Hematopoietic multipotent progenitor cell treated with erythropoietin and hydrocortisone succinate and interleukin-3 and kit ligand, for 17 days (in vitro differentiated cells): ENCODE results near the gene GNL3.
"Not testable (repeated sequence)": the region's sequence is repeated elsewhere in the genome, so short reads cannot be mapped to it uniquely, and the experiment has no call there.

Source experiments
- DNase-seq: peaks from one replicate; pipeline ENCODE4 v3.0.0-alpha.2; 2015; ENCODE audit warnings: low spot score

The GNL3 gene

DNA sequence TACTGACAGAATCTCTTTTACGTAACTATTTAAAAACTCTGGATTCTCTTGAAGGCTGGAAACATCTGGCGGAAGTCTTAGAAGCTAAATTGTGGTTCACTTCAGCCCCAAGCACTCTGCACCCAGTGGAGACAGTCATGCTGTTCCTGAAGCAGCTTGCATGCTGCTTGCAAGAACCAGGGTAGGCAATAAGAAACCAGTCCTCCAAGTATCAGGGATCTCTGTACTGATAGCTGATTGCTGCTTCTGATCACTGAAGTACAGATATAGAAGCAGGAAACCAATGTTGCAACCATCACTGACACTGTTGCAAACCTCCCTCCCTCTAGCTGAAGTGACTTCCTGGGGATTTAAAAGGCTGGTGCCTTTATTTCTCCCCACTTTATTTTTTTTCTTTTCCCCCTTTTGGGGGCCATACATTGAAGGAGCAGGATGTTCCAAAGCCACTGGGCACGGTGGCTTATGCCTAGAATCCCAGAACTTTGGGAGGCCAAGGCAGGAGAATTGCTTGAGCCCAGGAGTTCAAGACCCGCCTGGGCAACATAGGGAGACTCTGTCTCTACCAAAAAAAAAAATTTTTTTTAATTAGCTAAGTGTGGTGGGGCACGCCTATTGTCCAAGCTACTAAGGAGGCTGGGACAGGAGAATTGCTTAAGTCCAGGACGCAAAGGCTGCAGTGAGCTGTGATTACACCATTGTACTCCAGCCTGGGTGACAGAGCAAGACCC is 35.3 kb downstream of the GNL3 start:
- DNase-seq = no peak

DNA sequence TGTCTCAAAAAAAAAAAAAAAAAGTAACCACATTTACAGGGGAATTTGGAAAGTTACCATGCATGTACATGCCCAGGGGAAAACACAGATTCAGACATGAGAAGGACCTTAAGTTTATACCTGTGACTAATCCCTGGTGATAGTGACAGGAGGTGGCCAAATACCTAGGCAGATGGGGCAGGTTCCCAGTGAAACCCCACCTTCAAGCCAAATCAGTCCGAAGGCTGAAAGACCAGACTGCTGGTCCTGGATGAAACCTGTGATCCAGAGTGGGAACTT is 35.8 kb downstream of the GNL3 start:
- DNase-seq = no peak

DNA sequence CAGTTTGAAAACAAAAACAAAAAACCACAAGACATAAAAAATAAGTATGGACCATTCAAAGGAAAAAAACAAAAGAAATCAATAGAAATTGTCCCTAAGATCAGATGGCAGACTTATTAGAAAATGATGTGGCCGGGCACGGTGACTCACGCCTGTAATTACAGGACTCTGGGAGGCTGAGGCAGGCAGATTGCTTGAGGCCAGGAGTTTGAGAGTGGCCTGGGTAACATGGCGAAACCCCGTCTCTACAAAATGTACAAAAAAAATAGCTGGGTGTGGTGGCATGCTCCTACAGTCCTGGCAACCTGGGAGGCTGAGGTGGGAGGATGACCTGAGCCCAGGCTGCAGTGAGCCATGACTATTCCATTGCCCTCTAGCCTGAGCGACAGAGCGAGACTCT is 36.7 kb downstream of the GNL3 start:
- DNase-seq = no peak

DNA sequence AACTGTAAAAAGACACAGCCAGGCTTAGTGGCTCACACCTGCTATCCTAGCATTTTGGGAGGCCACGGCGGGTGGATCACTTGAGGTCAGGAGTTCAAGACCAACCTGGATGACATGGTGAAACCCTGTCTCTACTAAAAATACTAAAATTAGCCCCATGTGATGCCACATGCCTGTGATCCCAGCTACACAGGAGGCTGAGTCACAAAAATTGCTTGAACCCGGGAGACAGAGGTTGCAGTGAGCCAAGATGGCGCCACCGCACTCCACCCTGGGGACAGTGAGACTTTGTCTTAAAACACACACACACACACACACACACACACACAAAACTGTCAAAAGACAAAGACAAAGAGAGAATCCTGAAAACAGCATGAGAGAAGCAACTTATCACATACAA is 38.1 kb downstream of the GNL3 start:
- DNase-seq = no peak

DNA sequence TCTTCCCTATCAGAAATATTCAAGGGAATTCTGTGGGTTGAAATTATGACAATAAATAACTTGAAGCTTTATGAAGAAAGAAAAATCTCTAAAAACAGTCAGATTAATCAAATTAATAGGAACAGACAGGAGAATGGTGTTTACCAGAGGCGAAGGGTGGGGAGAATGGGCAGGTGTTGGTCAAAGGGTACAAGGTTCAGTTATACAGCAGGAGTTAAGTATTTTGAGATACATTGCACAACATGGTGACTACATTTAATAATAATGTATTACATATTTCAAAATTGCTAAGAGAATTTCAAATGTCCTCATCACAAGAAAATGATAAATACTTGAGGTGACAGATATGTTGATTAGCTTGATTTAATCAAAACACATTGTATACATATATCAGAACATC is 38.7 kb downstream of the GNL3 start:
- no peak for DNase-seq

DNA sequence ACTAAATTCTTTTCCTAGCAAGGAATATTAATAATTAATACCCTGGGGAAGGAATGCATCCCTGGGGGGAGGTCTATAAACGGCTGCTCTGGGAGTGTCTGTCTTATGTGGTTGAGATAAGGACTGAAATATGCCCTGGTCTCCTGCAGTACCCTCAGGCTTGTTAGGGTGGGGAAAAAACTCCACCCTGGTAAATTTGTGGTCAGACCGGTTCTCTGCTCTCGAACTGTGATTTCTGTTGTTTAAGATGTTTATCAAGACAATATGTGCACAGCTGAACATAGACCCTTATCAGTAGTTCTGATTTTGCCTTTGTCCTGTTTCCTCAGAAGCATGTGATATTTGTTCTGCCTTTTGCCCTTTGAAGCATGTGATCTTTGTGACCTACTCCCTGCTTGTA is 42.9 kb downstream of the GNL3 start:
- not testable (repeated sequence) for DNase-seq

DNA sequence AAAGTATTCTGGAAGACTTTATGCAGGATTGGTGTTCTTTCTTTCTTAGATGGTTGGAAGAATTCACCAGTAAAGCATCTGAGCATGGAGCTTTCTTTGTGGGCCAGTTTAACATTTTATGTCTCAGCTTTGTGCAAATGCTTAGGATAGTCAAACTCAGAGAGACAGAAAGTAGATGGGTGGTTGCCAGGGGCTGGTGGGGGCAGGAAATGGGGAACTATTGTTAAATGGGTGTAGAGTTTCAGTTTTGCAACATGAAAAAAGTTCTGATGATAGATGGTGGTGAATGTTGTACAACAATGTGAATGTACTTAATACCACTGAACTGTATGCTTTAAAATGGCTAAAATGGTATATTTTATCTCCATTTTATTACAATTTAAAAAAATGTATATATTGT is 44.8 kb downstream of the GNL3 start:
- DNase-seq = no peak

DNA sequence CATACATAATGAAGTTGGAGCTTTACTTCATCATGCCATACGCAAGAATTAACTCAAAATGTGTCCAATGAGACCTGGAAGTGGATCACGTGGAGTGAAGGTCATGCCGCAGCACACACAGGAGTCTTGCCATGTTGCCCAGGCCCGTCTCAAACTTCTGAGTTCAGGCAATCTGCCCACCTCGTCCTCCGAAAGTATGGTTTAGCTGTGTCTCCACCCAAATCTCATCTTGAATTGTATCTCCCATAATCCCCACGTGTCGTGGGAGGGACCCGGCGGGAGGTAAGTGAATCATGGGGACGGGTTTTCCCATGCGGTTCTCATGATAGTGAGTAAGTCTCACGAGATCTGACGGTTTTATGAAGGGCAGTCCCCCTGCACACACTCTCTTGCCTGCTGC is 45.8 kb downstream of the GNL3 start:
- no peak for DNase-seq

DNA sequence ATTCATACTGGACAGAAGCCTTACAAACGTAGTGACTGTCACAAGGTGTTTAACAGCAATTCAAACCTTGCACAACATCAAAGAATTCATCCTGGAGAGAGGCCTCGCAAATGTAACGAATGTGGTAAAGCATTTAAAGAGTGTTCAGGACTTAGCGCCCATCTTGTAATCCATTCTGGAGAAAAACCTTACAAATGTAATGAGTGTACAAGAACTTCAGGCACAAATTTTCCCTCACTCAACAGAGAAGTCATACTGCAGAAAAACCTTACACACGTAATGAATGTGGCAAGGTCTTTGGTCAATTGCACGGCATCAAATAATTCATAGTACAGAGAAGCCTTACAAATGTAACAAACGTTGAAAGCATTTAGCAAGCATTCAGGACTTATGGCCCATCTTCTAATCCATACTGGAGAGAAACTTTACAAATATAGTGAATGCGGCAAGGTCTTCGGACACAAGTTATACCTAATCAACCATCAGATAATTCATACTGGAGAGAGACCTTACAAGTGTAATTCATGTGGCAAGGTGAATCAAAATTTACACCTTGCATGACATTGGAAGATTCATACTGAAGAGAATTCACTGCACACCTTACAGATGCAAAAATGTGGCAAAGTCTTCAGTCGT is 47.5 kb downstream of the GNL3 start:
- DNase-seq = no peak

DNA sequence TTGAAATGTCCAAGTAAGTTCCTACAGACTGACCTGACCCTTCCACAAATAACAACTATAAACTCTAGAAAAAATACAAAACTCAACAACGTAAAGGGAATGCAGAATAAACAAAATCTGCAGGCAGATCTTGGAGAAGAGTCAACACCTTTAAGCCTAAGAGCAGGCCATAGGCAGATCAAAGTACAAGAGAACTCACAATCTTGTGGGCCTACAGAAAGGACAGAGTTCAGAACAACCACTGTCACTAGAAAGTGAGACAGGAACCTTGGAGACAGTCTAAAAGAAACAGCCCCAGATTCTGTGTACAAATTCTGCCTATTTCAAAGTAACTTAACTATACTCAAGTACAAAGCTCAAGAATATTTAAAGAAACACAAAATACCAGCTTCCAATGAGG is 53.9 kb downstream of the GNL3 start:
- DNase-seq = no peak

DNA sequence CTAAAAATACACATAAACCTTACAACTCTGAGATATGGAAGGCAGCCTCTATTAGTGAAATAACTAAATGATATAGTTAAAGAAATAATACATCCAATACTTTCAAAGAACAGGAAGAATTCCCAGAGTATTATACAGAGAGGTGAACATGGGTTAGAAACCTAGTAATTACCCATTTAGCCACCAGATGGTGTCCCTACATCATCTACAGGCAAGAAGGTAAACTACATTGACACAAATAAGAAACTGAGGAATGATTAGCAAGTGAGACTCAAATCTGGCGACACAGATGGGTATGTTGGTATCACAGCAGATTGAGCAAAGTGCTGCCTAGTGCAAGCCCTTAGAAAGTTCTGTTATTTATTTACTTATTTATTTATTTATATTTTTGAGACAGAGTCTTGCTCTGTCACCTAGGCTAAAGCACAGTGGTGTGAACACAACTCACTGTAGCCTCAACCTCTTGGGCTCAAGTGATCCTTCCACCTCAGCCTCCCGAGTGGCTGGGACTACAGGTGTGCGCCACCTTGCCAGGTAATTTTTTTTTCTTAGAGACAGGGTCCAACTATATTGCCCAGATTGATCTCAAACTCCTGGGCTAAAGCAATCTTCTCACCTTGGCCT is 56.7 kb downstream of the GNL3 start:
- peak; percentile 61 for DNase-seq

DNA sequence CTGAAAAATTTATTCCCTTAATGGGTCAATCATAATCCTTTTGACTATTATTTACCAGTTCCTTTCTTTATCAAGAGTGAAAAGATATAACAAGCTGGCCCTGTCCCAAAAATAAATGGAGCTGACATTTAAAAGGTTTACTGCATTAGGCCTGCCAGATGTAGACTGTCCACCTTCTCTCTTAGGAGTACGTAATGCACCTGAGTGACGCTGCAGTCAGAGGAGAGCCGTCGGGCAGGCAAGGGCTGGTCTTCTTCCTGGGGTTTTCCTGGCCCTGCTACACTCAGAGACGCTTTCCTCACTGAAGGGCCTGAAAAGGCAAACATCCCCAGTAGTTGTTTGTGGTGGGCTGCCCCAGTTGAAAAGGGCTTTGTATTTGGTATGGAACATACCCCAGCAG is 57.3 kb downstream of the GNL3 start:
- DNase-seq = no peak

DNA sequence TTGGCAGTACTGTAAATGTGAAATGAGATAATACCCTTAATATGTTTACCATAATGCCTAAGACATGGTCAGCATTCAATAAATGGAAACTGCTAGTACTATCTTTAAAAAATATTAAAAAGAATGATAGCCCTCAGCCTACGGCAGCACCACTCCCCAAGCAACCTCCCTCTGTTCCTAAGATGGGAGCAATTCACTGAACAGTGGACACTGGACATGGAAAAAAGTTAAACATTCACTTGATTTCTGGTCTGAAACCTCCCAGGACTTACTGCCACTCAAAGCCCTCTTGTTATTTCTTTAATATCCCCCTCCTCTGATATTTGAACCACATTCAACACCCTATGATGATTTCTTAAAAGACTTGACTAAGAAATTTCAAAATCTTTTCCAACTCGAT is 57.9 kb downstream of the GNL3 start:
- no peak for DNase-seq
